GM12878 (cell line): Measurements from ENCODE around the gene ARHGAP9. TPM values are rescaled to one million over a fixed set of nuclear protein-coding genes. Genes with fewer than 3 reads are reported as not detected.

Experiments used
- BACH1 ChIP-seq: fragments of 450-650 bp; IDR thresholded peaks from 2 replicates; pipeline ENCODE4 v1.6.1; 2017; ENCODE audit warnings: mild to moderate bottlenecking, borderline replicate concordance
- EGR1 ChIP-seq, 2 experiments: IDR thresholded peaks; 1 replicate in 1 of 2; 2 replicates in 1 of 2; pipeline ENCODE4 v1.6.1; 2011 to 2012; ENCODE audit warnings: low read depth in 2 of 2, low read length in 2 of 2, borderline replicate concordance in 1 of 2, mild to moderate bottlenecking in 1 of 2, moderate library complexity in 1 of 2
- HDGF ChIP-seq: fragments of 450-650 bp; IDR thresholded peaks from 2 replicates; pipeline ENCODE4 v1.6.1; 2016; ENCODE audit warnings: antibody characterized with exemption
- KLF5 ChIP-seq: fragments of 450-650 bp; IDR thresholded peaks from 2 replicates; pipeline ENCODE4 v1.6.1; 2014; ENCODE audit warnings: mild to moderate bottlenecking; ENCODE audit not compliant: partially characterized antibody
- MTA2 ChIP-seq: fragments of 450-650 bp; IDR thresholded peaks from 2 replicates; pipeline ENCODE4 v1.6.1; 2016; ENCODE audit warnings: low read depth, mild to moderate bottlenecking, moderate library complexity
- POLR2A ChIP-seq: IDR thresholded peaks from 2 replicates; pipeline ENCODE4 v1.6.1; 2011; ENCODE audit warnings: low read depth, mild to moderate bottlenecking, low read length
- SMARCA5 ChIP-seq: fragments of 450-650 bp; IDR thresholded peaks from 2 replicates; pipeline ENCODE4 v1.6.1; 2017; ENCODE audit warnings: mild to moderate bottlenecking
- ZBTB4 ChIP-seq: fragments of 450-650 bp; formaldehyde crosslinking; IDR thresholded peaks from 2 replicates; pipeline ENCODE4 v1.4.0; 2022; ENCODE audit warnings: mild to moderate bottlenecking, moderate library complexity
- ZNF622 ChIP-seq: fragments of 450-650 bp; IDR thresholded peaks from 2 replicates; pipeline ENCODE4 v1.6.1; 2017; ENCODE audit warnings: mild to moderate bottlenecking, inconsistent platforms
- polyA plus RNA-seq, 11 experiments: library from polyadenylated mRNA; depleted of rRNA in 4 of 11; unstranded in 6 of 11; stranded (reverse) in 5 of 11; fragments of >200 nt; fragmentation: Nextera tagmentation in 4 of 11; fragmentation: Illumina TruSeq in 1 of 11; extraction: Ambion mirVana in 4 of 11; extraction: Trizol in 1 of 11; gene quantifications; 1 replicate in 1 of 11; 2 replicates in 10 of 11; pipeline versions ENCODE4 v1.2.1 to v1.2.3, GENCODE V29; 2011 to 2016; ENCODE audit warnings: inconsistent platforms in 2 of 11, missing spikeins in 2 of 11, low read depth in 1 of 11
- total RNA-seq, 4 experiments: library from RNA; depleted of rRNA in 3 of 4; stranded (reverse); fragments of >200 nt in 3 of 4; fragmentation: Illumina TruSeq in 1 of 4; extraction: Trizol in 1 of 4; gene quantifications; 2 replicates each; pipeline versions ENCODE4 v1.2.1 to v1.2.3, GENCODE V29; 2013 to 2021

The ARHGAP9 gene
- total and polyA plus RNA-seq, 10 of the 15 experiments (the other 5 are each of a cell fraction or from before 2014, with no cell fraction given) = 19.5 to 102 (median 76.8) TPM

- no peak for TF ChIP-seq ZBTB4 (CRISPR knock-in tag)
- peak; percentile 68 for TF ChIP-seq POLR2A
- TF ChIP-seq SMARCA5 = no peak
- peak; percentile 12 for TF ChIP-seq KLF5
- TF ChIP-seq EGR1 (IDR thresholded peaks at IDR 0.05; ENCODE audit: borderline replicate concordance in 1 of 2, low read depth in 2 of 2, low read length in 2 of 2) = 0 out of 3 replicates have a peak, but pooled peaks of 1 of the 2 experiments have one; percentile 37
- no peak for TF ChIP-seq ZNF622
- TF ChIP-seq HDGF = peak; percentile 62; the same call in 1 of the 2 replicates
- no peak for TF ChIP-seq MTA2
- TF ChIP-seq BACH1 = 0 out of 2 replicates have a peak, but pooled peaks have one; percentile 29
These were observed 1.7 kb downstream of the ARHGAP9 start (continued) for GRCh38 chr12:57477710-57478681.
